ENCODE results near the gene PARP15.
"Not testable (repeated sequence)": the region's sequence is repeated elsewhere in the genome, so short reads cannot be mapped to it uniquely, and the experiment has no call there.

Gene PARP15

GRCh38 chr3:122618614-122619013 is 41.2 kb downstream of the PARP15 start:
- DNase-seq (ENCODE audit: low read depth), result no peak

GRCh38 chr3:122619040-122619439 is 41.6 kb downstream of the PARP15 start:
- no peak for DNase-seq (ENCODE audit: low read depth)

DNA sequence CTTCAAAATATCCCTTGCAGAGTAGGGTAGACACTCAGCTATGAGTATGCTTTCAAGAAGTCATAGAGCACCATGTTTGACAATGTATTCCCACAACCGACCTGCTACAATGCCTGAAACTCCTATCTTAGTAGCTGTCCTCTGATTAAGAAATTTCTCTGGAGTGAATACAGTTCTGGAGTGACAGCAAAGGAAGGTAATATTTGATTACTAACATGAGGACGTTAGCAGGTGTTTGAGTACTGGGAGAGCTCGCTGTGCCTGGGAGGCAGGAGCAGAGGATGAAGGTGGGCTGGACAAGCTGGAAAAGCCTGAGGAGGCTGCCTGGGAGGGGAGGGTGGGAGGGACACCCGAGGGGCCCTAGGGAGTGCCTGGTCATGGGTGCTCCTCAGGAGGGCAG is 42.9 kb downstream of the PARP15 start:
- no peak for DNase-seq (ENCODE audit: low read depth)

DNA sequence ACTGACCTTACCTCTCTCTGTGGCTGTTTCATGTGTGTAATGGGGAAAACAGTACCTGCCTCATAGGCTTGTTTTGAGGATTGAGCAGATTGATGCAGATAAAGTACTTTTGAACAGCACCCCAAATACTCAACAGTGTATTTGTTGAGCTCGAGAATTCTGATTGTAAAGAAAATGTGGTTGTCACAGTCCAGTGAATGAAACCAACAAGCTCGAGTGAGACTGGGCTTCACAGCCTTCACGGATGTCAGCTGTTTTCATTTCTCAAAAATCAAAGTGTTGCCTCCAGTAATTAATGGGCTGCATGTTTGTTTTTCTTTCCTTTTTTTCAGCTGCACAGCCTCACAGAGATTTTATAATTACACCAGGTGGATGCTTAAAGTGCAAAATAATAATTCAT is 43.7 kb downstream of the PARP15 start:
- no peak for DNase-seq (ENCODE audit: low read depth)

- no peak for DNase-seq (ENCODE audit: low read depth)
Measured at GRCh38 chr3:122623031-122623829, 45.8 kb downstream of the PARP15 start.

GRCh38 chr3:122626515-122627180 is 49.2 kb downstream of the PARP15 start:
- DNase-seq (ENCODE audit: low read depth), result no peak

DNA sequence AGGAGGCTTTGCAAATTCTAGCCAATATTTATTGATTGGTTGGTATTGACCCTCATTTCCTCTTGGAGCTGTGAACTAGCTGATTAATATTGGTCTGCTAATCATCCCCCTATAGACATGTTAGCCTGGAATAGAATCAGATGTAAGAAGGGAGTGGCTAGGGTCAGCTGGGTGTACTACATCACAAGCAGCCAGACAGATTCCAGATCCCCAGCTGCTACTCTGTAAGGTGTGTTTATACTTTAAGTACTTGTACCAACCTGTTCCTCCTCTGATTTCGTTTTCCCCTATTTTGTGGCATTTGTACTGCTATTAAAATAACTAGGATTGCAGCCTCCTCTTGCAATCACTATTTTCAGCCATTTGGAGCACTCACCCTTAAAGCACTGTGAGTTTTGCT is 49.9 kb downstream of the PARP15 start:
- no peak for DNase-seq (ENCODE audit: low read depth)

- no peak for DNase-seq (ENCODE audit: low read depth)
Measured at GRCh38 chr3:122628567-122628966, 51.1 kb downstream of the PARP15 start.

DNA sequence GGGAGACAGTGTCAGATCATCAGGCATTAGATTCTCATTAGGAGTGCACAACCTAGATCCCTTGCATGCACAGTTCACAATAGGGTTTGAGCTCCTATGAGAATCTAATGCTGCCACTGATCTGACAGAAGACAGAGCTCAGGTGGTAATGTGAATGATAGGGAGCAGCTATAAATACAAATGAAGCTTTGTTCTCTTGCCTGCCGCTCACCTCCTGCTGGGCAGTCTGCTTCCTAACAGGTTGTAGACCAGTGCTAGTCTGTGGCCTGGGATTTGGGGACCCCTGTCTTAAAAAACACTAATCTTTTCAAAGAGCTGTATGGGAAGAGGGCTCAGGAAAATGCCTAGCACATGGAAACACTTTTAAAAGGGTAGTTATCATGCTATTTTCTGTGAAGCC is 52.3 kb downstream of the PARP15 start:
- no peak for DNase-seq (ENCODE audit: low read depth)

DNA sequence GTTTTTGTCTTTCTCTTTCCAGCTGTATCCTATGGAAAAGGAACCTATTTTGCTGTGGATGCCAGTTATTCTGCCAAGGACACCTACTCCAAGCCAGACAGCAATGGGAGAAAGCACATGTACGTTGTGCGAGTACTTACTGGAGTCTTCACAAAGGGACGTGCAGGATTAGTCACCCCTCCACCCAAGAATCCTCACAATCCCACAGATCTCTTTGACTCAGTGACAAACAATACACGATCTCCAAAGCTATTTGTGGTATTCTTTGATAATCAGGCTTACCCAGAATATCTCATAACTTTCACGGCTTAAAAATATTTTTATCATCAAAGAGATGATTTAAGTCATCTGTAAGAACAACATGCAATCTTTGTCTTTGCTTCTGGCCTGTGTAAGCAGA is 58.3 kb downstream of the PARP15 start:
- no peak for DNase-seq (ENCODE audit: low read depth)

DNA sequence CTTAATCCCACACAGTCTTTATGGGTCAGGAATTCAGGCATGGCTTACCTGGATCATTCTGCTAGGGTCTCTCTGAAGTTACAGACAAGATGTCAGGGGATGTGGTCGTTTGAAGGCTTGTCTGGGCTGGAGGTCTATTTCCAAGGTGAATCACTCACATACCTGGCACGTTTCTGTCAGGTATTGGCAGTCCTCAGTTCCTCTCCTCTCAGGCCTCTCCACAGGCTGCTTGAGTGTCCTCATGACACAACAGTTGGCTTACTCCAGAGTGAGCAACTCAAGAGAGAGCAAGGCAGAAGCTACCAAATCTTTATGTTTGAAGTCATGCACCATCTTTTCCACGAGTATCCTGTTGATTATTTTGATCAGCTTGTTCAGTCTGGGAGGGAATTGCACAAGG is 59.2 kb downstream of the PARP15 start:
- no peak for DNase-seq (ENCODE audit: low read depth)

DNA sequence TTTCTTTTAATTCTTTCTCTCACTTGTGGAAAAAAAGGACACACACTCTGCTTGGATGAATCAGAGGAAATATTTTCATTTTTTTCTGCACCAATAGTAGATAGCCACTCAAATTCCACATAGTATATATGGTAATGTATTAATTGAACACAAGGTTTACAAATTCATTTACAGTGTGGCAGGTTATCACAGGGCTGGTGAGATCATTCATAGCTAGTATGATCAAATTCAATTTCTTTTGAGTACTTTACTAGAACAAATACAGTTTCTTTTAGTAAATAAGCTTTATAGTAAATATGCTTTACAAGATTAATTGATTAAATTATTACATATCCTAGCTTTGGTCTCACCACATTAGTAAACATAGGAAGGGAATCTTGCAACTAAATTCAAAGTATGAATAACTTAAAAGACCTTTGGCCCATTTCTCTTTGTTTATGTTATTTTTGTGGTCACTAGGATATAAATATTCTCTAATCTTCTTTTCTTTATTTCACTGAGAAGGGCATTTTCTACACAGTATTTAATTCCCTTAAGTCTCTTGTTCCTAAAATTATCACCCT is 63.1 kb downstream of the PARP15 start:
- DNase-seq (ENCODE audit: low read depth), result no peak

DNA sequence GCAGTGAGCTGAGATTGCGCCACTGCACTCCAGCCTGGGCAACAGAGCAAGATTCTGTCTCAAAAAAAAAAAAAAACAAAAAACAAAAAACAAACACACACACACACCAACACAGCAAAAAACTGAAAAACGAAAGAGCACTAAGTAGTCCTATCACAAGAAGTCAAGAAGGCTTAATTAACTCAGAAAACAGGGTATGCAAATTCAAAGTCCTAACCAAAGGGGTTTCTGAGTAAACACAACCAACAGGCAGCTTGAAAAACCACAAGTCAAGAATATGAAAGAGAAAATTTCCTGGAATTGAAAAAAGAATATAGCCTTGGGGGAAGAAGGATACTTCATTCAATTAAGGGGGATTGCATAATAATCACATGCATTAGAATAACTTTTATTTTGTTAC is 65.5 kb downstream of the PARP15 start:
- DNase-seq (ENCODE audit: low read depth), result no peak

- DNase-seq (ENCODE audit: low read depth), result no peak
Measured at GRCh38 chr3:122646146-122646988, 68.9 kb downstream of the PARP15 start.

GRCh38 chr3:122651233-122651907 is 73.9 kb downstream of the PARP15 start:
- not testable (repeated sequence) for DNase-seq (ENCODE audit: low read depth)

DNA sequence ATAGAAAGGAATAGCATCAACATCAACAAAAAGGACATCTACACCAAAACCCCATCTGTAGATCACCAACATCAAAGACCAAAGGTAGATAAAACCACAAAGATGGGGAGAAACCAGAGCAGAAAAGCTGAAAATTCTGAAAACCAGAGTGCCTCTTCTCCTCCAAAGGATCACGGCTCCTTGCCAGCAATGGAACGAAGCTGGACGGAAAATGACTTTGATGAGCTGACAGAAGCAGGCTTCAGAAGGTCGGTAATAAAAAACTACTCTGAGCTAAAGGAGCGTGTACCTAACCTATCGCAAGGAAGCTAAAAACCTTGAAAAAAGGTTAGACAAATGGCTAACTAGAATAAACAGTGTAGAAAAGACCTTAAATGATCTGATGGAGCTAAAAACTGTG is 74.5 kb downstream of the PARP15 start:
- DNase-seq (ENCODE audit: low read depth), result not testable (repeated sequence)

- not testable (repeated sequence) for DNase-seq (ENCODE audit: low read depth)
Measured at GRCh38 chr3:122658336-122658735, 80.9 kb downstream of the PARP15 start.

GRCh38 chr3:122660297-122660974 is 83.0 kb downstream of the PARP15 start:
- no peak for DNase-seq (ENCODE audit: low read depth)

DNA sequence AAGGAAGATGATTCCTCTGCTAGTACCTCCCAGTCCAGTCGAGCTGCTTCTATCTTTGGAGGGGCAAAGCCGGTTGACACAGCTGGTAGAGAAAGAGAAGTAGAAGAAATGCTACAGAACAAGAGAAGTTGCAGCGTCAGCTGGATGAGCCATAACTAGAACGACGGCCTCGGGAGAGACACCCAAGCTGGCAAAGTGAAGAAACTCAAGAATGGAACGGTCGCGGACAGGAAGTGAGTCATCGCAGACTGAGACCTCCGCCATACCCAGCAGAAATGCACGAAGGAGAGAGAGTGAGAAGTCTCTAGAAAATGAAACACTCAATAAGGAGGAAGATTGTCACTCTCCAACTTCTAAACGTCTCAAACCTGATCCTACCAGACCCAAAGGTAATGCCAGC is 84.2 kb downstream of the PARP15 start:
- DNase-seq (ENCODE audit: low read depth), result no peak

- DNase-seq (ENCODE audit: low read depth), result no peak
Measured at GRCh38 chr3:122662505-122662904, 85.1 kb downstream of the PARP15 start.

DNA sequence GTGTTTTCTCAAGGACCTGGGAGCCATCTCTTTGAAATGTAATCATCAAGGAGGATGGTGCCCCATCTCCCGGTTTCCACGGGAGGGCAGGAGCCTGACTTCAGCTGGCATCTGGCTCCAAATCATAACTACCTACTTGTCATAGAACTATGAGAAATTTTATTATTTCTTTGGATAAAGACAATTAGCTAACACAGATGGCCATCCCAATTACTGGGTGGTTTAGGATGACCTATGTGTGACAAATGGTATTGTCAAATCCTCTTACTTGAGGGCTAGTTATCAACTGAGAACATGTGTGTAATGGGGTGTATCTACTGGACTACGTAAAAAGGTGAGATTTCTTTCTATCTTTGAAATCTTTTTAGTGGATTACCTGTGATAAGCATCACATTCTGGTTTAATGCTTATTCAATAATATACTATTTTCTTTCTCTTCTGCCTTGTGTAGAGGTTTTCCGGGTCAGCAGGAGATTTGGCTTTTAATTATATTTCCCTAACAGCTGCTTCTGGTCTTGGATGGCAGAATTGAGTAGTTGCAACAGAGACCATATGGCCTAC is 87.9 kb downstream of the PARP15 start:
- DNase-seq (ENCODE audit: low read depth), result no peak
